Amniotic epithelial cell (primary cell): Measurements from ENCODE around the gene FADS2.

Experiments
- DNase-seq: peaks from one replicate; pipeline ENCODE4 v3.0.0-alpha.2; 2010; ENCODE audit warnings: low read depth

The FADS2 gene

DNA sequence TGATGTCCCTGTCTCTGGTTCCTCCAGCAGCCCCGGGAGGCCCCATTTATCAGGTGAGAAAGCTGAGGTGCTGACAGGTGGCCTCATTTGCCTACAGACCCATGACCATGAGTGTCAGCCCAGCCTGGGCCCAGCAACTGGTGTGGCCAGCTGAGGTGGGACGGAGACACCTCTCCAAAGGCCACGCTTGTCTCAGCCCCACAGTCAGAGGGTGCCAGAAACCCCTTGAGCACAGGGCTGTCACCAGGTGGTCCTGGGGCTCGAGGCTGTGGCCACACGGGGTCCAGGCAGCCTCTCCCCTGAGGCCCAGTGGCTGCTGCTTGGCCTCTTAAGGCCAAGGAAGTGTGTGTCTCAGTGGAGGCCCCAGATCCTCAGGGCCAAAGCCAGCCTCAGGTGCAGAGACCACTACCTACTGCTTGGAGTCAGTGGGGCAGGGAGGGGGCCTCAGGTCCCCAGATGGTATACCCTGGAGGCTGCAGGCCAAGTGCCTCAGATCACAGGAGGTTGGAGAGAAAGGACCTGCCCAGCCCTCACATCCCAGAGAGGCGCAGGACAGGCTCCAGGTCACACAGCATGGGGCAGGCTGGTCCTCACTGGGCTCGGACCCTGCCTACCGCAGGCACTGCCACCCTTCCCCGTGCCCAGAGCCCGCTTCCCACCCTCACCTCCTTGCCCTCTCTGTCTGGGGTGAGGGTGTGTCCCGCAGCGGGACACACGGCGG lies 77.9 kb downstream of the FADS2 start:
- no peak for DNase-seq

DNA sequence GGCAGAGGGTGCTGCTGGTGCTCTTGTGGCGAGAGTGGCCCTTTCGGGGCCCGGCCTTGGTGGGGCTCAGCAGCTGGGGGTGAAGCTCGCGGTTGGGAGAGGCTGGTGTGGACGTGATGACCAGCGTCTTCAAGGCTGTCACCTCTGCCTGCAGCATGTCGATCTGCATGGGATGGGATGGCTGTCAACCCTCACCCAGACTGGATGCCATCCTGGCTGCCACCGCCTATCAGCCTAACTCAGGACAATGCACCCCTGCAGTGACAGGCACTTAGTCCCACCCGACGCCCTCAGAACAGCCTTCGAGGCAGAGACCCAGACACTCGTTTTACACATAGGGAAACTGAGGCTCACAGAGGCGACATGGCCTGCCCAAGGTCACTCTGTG lies 78.4 kb downstream of the FADS2 start:
- no peak for DNase-seq

DNA sequence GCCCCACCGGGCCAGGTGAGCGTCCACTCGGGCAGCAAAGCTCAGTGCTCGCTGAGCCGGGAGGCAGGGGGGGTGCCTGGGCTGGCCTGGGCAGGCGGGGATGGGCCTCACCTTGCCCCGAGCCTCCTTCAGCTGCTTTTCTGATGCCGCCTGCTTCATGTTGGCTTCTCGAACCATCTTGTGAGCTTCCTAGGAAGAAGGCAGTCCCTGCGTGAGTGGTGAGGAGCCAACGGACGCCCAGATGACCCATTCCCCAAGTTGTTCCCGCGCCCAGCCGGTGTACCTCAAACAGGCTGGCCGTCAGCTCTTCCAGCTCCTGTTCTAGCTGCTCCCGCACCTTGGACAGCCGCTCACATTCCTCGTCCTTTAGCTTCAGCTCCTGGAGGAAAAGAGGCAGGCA lies 79.2 kb downstream of the FADS2 start:
- no peak for DNase-seq

DNA sequence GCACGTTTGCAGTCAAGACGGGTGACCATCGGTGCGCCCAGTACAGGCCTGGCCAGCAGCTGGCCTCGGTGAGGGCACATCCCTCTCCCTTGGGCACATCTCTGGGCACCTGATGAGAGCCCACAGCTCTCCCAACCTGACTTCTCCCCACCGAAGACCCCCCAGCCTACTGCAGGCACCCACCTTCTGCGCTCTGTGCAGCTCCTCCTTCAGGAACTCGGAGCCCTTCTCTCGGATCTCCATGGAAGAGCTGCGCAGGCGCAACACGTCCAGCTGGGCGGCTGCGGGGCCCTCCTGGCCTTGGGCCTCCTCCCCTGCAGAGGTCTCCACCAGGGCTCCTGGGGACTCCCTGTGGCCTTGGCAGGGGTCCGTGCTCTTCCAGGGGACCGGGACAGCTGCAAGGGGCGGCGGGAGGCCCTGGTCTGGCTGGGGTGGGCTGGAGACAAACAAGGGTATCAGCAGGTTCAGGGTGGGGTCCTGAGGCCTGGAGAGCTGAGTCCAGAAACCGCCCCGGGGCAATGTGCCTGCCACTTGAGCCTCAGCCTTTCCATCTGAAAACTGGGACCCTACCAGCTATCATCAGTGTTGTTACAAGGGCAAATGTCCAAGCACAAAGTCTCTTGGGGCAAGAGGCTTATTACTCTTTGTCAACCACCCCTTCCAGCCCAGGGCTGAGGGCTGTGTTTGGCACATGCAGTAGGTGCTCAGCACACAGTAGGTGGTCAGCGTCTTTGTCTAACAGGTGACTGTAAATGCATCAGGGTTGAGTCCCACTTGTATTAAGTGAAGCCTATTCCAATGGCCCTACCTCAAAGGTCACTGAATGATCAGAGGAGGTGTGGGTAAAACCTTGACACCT lies 80.0 kb downstream of the FADS2 start:
- no peak for DNase-seq

DNA sequence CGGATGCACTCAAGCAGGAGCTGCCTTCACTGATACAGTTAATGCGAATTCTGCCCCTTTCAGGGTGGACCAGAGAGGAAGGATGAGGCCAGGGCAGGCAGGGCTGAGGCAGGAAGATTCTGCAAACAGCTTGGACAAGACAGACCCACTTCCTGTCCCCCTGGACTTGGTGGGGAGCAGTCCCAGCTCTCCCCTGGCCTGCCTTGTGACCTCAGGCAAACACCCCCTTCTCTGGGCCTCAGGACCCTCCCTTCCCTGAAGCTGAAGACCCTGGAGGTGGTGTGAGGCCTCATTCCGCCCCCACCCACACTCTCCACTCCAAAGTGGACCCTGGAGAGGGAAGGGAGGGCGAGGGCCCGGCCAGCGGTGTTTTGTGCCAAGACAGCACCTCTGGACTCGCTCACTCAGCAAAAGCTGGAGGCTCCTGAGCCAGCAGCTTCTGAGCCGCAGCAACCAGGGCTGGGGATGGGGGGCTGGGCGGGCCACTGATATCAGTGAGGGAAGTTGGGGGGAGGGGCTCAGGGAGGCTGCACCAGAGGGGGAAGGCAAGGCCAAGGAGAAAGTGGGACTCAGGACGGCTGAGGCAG lies 80.7 kb downstream of the FADS2 start:
- no peak for DNase-seq

DNA sequence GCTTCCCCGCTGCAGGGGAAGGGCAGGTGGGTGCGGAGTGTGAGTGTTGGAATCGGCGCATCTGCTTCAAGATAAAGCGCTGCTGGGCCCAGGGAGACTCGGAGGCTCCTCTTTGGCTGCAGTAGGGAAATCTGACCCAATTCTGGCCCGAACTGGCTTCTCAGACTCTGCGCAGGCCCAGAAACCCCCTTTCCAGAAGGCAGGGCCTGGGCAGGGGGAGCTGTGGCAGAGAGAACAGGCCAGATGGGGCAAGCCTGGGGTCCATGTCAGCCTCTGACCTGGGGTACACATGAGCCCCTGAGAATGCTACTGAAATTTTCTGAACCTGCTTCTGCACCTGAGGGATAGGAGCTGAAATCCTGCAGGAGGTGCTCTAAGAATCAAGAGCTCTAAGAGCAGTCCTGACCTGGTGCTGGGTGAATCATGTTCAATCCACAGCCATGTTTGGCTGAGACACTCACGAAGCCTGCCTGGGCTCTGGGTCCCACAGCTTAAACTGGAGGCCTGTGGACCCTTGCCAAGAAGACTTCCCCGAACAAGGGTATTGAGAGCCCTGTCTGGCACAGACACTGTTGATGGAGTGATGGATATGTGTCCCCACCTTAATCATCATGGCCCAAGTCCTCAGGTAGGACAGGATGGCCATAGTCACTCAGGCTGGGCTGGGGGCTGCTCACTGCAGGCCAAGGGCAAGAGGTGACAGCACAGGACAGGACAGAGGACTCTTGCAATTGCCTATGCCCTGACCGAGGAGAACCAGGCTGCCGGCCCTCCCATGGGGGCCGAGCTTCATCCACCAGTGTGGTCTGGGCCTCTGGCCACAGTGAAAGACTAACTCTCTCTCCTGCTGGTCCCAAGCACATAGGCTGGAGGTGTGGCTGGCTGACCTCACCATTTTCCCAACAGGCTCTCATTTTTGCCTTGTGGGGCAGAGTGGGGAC lies 82.4 kb downstream of the FADS2 start:
- DNase-seq, result no peak

DNA sequence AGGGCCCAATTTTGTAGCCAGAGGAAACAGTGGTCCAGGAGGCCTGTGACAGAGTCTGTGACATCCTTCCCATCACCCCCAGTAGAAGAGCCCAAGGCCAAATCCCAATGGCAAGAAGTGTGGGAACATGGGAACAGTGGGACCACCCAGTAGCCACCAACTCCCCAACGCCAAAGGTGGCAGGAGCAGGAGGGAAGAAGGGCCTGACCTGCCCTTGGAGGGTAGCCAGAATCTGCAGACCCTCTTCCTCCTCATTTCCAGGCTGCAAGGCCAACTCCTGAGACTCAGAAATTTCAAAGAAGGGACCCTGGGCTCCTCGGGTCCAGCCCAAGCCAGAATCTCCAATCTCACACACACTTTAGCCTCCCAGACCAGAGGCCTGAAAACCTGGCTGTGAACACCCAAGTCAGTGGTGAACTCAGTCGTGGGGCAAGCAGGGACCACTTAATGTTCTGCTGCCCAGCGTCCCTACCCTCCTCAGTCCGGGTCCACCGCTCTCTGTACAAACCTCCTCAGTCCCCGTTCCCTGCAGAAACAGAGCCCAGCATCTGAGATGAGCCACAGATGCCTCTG lies 83.1 kb downstream of the FADS2 start:
- no peak for DNase-seq

DNA sequence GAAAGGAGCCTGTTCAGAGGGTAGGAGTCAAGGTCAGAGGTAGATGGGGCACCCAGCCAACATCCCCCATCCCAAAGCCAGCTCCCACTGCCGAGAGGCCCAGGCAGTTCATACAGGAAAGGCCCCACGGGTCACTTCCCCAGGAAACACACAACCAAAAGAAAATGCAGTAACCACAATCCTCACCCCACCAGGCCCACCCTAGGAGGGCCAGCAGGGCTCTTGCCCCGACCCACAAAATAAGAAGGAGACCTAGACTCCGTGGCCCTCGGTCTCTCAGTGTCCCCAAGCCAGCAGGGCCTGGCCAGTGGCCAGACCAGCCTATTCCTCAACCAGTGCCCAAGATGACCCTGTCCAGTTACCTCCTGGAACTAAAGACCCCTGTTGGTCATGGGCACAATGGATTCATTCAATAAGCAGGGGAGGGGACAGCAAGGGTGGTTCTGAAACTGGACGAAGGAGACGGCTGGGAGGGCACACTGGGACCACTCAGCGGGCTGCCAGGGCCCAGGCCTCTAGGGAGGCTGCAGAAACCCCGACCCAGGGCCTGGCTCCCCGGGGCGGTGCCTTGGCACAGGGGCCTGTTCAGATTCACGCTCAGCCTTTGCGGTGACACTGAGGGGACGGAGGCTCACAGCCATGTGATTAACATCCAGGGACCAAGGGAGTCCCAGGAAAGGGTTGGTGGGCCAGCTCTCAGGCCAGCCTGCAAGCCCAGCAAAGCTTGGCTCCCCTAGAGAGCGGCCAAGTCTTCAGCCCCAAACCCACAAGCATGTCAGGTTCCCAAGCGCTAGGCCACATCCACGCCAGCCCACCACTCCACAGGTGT lies 83.8 kb downstream of the FADS2 start:
- DNase-seq, result no peak

DNA sequence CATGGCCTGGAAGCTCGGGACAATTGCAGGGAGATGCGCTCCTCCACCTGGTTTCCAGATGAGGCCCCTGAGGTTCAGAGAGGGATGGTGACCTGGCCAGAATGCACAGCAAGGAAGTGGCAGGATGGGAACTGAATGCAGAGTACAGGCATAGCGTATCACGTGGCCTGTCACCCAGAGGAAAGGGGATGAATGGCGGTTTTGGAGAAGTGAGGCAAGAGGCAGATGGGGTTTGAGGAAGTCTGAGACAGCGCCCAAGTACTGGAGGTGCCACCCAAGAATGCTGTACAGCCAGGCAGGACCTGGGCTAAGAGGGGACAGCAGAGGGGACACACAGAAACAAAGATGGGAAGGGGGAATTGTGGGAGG lies 84.4 kb downstream of the FADS2 start:
- no peak for DNase-seq

DNA sequence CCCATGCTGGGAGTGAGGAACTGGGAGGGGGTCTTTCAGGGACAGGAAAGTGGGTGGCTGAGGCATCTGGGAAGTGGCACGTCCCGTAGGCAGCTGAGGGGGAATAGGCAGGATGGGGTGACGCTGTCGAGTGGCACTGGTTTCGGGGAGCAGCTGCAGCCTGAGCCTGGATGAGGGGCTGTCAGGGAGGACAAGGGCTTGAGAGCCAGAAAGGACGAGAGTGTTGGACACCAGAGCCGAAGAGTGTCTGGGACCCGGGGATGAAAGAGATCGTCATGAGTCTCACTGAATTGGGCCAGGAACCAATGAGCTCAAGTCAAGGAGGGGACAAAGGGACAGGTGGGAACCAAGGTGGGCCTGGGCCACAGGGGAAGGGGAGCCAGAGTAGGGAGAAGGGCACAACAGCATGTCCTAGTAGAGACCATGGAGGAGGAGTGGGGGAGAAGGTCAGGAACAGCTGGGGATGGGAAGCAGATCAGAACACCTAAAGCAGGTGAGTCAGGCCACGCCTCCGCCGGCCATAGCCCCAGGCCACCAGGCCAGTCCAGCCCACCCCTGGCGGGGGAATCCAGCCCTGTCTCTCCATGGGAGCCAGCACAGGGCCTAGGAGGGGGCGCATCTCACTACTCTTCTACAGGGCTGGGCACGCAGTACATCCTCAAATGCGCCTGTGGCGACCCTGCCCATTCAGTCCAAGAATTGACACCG lies 85.0 kb downstream of the FADS2 start:
- no peak for DNase-seq

DNA sequence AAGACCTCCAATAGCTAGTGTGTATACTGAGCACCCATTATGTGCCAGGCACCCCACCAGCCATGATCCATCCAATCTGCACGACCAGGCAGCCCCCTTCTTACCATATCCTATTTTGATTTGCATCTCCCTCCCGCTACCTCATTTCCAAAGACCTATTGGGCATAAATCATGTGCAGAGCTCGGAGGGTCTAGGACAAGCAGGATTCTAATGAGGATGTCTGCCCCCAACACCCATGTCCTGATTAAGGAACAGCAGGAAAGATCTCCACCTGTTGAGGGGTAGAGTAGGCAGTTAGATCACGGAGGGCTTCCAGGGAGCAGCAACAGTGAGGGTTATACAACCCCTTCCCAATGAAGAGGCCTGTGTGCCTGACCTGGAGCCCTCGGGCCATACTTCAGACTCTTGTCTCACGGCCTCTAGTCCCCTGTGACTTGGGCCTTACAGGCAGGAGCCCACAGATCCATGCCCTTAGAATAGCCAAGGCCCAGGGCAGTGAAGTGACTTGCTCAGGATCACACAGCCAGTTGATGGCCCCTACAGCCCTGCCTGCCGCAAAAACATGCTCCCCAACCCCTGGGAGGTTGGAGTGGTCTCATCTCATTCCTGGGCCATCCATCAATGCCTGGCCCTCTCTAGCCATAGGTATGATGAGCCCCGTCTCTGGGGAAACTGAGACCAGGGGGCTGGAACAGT lies 85.7 kb downstream of the FADS2 start:
- DNase-seq, result no peak

DNA sequence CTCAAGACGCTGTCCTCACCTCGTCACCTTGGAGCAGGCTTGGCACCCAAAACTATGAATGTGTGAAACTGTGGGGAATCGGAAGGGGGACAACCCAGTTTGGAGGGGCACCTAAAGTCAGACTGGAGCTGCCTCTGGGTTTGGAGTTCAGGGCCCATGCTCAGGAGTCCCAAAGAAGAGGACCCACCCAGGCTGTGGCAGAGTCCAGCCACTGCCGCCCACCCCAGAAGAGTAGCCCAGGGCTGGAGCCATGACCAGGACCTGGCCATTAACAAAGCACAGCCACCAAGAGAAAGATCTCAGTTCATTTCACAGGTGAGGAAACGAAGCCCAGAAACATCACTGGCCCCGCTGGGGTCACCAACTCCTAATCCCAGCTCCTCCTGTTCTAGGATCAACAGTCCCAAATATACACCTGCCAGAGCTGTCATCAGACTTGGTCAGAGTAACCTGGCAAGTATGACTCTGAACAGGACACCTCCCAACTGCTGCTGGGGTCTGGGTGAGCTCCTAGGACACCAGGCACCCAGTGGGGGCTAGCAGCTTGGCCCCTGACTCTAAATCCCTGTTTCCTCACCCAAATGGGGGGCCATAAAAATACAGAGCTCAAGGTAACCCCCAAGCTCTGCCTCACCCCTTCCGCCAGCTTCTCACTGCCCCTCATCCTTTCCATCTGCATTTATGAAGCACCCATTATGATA lies 86.5 kb downstream of the FADS2 start:
- DNase-seq, result no peak

DNA sequence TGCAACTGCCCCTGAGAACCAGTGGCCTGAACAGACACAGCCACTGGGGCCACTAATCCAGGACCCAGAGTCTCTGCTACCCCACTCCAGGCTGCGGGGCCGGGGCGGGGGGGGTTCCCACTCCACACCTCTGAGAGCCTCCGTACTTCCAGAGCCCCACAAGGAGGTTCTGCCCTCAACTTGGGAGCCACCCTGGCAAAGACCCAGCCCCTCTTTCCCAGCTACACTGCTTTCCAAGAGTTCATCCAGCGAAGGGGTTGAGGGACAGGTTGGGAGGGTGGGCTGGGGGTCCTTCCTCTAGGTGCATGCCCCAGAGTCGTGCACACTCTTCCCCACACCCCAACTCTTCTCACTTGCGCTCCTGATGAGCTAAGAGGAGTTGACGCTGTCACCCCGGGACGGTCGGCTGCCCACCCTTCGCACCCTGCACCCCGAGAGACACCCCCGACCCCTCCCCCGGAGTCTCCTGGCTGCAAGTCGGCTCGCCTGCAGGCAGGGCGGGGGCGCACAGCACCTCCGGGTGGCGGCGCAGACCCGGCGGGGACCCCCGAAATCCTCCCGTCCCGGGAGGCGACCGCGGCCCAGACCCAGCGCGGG lies 88.7 kb downstream of the FADS2 start:
- DNase-seq, result no peak
